Gastrocnemius medialis (tissue), 4 donors: ENCODE results near the gene TNC. TPM values are rescaled to one million over a fixed set of nuclear protein-coding genes. Genes with fewer than 3 reads are reported as not detected.

Experiments
- ATAC-seq, 2 donors: fragments of 150-250 bp; one replicate each; pipeline ENCODE4 v1.9.1; 2016
- DNase-seq, 2 donors: peaks; one replicate each; pipeline ENCODE4 v3.0.0-alpha.2; 2019
- H3K27ac ChIP-seq, 4 donors: fragments of 200-600 bp; sonication (generic); 1 replicate in 1 of 4; 2 replicates in 3 of 4; pipeline ENCODE4 v1.5.1; 2016 to 2018; ENCODE audit warnings: mild to moderate bottlenecking in 2 of 4, moderate library complexity in 1 of 4
- H3K27me3 ChIP-seq, 3 donors: fragments of 200-600 bp; sonication (generic) in 2 of 3; 1 replicate in 1 of 3; 2 replicates in 2 of 3; pipeline versions ENCODE4 v1.5.1 to v1.6.0; 2016 to 2019; ENCODE audit warnings: mild to moderate bottlenecking in 1 of 3, moderate library complexity in 1 of 3
- H3K36me3 ChIP-seq, 2 donors: fragments of 200-600 bp; sonication (generic) in 1 of 2; one replicate each; pipeline ENCODE4 v1.5.1; 2017 to 2018
- H3K4me1 ChIP-seq, 2 donors: fragments of 200-600 bp; sonication (generic) in 1 of 2; one replicate each; pipeline ENCODE4 v1.5.1; 2016 to 2017; ENCODE audit warnings: mild to moderate bottlenecking in 2 of 2
- H3K4me3 ChIP-seq, 4 donors: fragments of 200-600 bp; sonication (generic) in 3 of 4; 1 replicate in 1 of 4; 2 replicates in 3 of 4; pipeline ENCODE4 v1.5.1; 2016 to 2019; ENCODE audit warnings: mild to moderate bottlenecking in 2 of 4
- H3K9me3 ChIP-seq, 3 donors: fragments of 200-600 bp; sonication (generic) in 2 of 3; 1 replicate in 1 of 3; 2 replicates in 2 of 3; pipeline ENCODE4 v1.5.1; 2016 to 2019
- POLR2A ChIP-seq, 2 donors: fragments of 450-650 bp; IDR thresholded peaks; one replicate each; pipeline ENCODE4 v1.6.1; 2017; ENCODE audit warnings: antibody characterized with exemption in 2 of 2, mild to moderate bottlenecking in 2 of 2, moderate library complexity in 2 of 2
- in situ Hi-C, 4 donors: fragments of 200-750 bp; cut with MboI; loops; one replicate each; pipeline versions ENCODE4 v1.15.0 to v1.8.0; 2017; ENCODE audit warnings: low sequenced_read_pairs in 4 of 4
- intact Hi-C: fragments of 100-400 bp; cut with DNase I; formaldehyde crosslinking; loops from one replicate; pipeline ENCODE4 v1.15.1; 2023; ENCODE audit warnings: low total_unique reads
- total RNA-seq, 4 donors: library from RNA; depleted of rRNA; stranded (reverse); fragments of >200 nt; gene quantifications; one replicate each; pipeline versions ENCODE4 v1.1.0 to v1.2.3, GENCODE V29; 2016
- TF ChIP-seq, protein P1 (sequence below), 5 experiments: fragments of 450-650 bp in 3 of 5; fragments of 200-600 bp in 2 of 5; sonication (generic) in 2 of 5; IDR thresholded peaks in 4 of 5; conservative IDR thresholded peaks in 1 of 5; 1 replicate in 4 of 5; 2 replicates in 1 of 5; pipeline ENCODE4 v1.5.1; 2016 to 2019; ENCODE audit warnings: antibody characterized with exemption in 5 of 5, mild to moderate bottlenecking in 3 of 5, moderate library complexity in 3 of 5

TNC gene
- total RNA-seq, 4 donors from 2014 or later: 4.3 to 17.6 (median 10.7) TPM; not detected in 1

DNA sequence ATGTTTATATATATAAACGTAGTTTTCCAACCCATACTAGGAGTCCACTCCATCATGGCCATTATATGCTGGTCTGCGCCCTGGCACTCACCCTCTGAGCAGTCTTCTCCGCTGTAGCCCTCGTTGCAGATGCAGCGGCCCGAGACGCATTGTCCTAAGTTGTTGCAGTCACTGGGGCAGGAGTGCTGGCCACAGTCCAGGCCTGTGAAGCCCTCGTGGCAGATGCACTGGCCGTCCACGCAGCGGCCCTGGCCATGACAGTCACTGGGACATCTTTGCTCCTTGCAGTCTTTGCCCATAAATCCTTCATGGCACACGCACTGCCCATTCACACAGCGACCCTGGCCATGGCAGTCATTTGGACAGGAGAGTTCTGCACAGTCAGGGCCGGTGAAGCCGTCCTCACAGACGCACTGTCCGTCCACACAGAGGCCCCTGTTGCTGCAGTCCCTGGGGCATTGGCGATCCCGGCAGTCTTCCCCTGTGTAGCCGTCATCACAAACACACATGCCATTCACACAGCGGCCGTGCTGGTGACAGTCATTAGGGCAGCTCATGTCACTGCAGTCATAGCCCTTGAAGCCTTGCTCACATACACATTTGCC is 32.1 kb downstream of the TNC start:
- H3K27me3 ChIP-seq: no peaks in the 10 kb centered on the region
- ATAC-seq (no peak), DNase-seq (no peak)
- no peak overlapping the region for H3K27ac ChIP-seq
- no peak overlapping the region for H3K4me3 ChIP-seq
- intact Hi-C loops: no loop called here
- no peaks in the 10 kb centered on the region for H3K9me3 ChIP-seq
- in situ Hi-C loops: no loop called here
- no peaks in the 10 kb centered on the region for H3K36me3 ChIP-seq
- H3K4me1 ChIP-seq: no peaks in the 10 kb centered on the region
- TF ChIP-seq POLR2A (IDR thresholded peaks at IDR 0.05): no peak
- TF ChIP-seq, protein P1, sequence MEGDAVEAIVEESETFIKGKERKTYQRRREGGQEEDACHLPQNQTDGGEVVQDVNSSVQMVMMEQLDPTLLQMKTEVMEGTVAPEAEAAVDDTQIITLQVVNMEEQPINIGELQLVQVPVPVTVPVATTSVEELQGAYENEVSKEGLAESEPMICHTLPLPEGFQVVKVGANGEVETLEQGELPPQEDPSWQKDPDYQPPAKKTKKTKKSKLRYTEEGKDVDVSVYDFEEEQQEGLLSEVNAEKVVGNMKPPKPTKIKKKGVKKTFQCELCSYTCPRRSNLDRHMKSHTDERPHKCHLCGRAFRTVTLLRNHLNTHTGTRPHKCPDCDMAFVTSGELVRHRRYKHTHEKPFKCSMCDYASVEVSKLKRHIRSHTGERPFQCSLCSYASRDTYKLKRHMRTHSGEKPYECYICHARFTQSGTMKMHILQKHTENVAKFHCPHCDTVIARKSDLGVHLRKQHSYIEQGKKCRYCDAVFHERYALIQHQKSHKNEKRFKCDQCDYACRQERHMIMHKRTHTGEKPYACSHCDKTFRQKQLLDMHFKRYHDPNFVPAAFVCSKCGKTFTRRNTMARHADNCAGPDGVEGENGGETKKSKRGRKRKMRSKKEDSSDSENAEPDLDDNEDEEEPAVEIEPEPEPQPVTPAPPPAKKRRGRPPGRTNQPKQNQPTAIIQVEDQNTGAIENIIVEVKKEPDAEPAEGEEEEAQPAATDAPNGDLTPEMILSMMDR (IDR thresholded peaks at IDR 0.05 in 4 of 5, conservative IDR thresholded peaks at IDR 0.05 in 1 of 5): no peak

DNA sequence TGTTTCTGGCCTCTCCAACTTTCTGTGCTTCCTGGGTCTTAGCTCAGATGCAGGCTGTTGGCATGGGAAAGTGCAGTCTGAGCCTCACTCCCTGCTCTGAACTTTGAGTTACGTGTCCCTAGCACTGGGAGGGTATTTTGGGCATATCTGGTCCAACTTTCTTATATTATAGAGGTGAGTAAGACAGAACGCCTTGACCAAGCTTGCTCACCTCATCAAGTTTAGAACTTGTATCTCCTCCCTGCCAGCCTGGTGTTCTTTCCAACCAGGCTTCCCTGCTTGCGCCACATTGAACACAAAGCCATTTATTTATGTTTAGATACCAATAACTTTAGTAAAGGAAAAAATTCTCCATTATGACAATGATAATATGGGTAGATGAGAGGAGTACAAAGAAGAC is 33.2 kb downstream of the TNC start:
- Histone ChIP-seq H3K4me1 (no peaks in the 10 kb centered on the region), H3K27me3 (no peaks in the 10 kb centered on the region), H3K27ac (no peak overlapping the region), H3K36me3 (no peaks in the 10 kb centered on the region), H3K9me3 (no peaks in the 10 kb centered on the region), H3K4me3 (no peak overlapping the region)
- TF ChIP-seq, protein P1 (IDR thresholded peaks at IDR 0.05 in 4 of 5, conservative IDR thresholded peaks at IDR 0.05 in 1 of 5): no peak
- TF ChIP-seq POLR2A (IDR thresholded peaks at IDR 0.05): no peak
- intact Hi-C loops: no loop called here
- in situ Hi-C loops: no loop called here
- ATAC-seq (no peak), DNase-seq (no peak)

DNA sequence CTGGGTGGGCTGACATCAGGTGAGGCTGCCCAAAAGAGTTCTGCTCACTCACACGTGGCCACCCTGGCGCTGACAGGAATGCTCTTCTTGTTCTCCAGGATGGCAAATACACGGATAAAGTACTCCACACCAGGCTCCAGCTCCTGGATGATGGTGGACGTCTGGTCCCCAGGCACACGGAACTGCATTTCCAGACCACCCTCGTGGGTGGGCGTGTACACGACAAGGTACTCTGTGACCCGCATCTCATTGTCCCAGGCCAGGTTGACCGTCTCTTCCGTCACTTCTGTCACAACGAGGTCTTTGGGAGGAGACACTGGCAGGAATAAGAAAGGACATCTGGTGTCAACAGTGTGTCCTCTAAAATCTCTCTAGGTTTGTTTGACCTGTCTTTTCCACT is 33.8 kb downstream of the TNC start:
- in situ Hi-C loops (no loop called here), intact Hi-C loops (no loop called here)
- no peak for ATAC-seq
- DNase-seq: no peak
- no peak for TF ChIP-seq POLR2A (IDR thresholded peaks at IDR 0.05)
- TF ChIP-seq, protein P1 (IDR thresholded peaks at IDR 0.05 in 4 of 5, conservative IDR thresholded peaks at IDR 0.05 in 1 of 5): no peak
- no peak overlapping the region for H3K4me3 ChIP-seq
- no peaks in the 10 kb centered on the region for H3K9me3 ChIP-seq
- no peaks in the 10 kb centered on the region for H3K27me3 ChIP-seq
- no peak overlapping the region for H3K27ac ChIP-seq
- no peaks in the 10 kb centered on the region for H3K4me1 ChIP-seq
- no peaks in the 10 kb centered on the region for H3K36me3 ChIP-seq

DNA sequence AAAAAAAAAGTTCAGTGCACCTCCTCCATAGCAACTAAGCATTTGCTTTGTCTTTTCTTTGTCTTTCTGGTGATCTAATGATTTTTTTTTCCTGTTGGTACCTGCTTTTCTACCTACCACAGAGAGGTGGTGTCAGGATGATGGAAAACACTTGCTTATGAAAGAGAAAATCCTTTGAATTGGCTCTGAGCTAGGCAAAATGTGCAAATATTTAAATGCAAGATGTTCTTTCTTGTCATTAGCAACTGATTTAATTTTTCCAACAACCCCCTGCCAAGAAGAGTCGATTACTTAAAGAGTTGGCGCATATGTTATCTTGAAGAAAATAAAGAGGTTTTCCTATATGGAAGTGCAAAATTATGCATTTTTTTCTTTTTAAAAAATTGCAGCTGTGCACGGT is 37.7 kb downstream of the TNC start:
- no peaks in the 10 kb centered on the region for H3K27me3 ChIP-seq
- TF ChIP-seq, protein P1 (IDR thresholded peaks at IDR 0.05 in 4 of 5, conservative IDR thresholded peaks at IDR 0.05 in 1 of 5): no peak
- no peak for TF ChIP-seq POLR2A (IDR thresholded peaks at IDR 0.05)
- no peak overlapping the region for H3K4me3 ChIP-seq
- in situ Hi-C loops (no loop called here), intact Hi-C loops (no loop called here)
- H3K4me1 ChIP-seq: no peaks in the 10 kb centered on the region
- no peaks in the 10 kb centered on the region for H3K36me3 ChIP-seq
- H3K27ac ChIP-seq: no peak overlapping the region
- no peak for ATAC-seq
- H3K9me3 ChIP-seq: no peaks in the 10 kb centered on the region
- no peak for DNase-seq

DNA sequence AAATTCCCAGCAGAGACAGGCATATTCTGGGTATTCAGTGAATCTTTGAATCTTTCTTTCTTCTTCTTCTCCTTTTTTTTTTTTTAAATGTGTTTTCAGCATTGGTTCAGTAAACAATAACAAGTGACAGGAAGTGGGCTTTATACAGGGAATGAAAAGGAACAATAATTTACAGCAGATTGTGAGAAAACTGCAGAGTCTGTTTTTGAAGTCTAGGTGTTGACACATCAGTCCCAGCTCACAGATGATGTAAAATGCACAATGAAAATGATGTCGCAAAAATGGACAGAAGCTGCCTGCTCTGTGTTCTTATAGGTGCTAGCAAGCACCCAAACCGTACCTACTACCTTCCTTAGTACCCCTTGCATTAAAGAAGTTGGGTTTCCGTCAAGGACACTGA is 38.8 kb downstream of the TNC start:
- no peak overlapping the region for H3K4me3 ChIP-seq
- H3K9me3 ChIP-seq: no peaks in the 10 kb centered on the region
- H3K36me3 ChIP-seq: no peaks in the 10 kb centered on the region
- DNase-seq (no peak), ATAC-seq (no peak)
- H3K27ac ChIP-seq: no peak overlapping the region
- TF ChIP-seq POLR2A (IDR thresholded peaks at IDR 0.05): no peak
- TF ChIP-seq, protein P1 (IDR thresholded peaks at IDR 0.05 in 4 of 5, conservative IDR thresholded peaks at IDR 0.05 in 1 of 5): no peak
- no peaks in the 10 kb centered on the region for H3K27me3 ChIP-seq
- intact Hi-C loops: no loop called here
- in situ Hi-C loops: no loop called here
- no peaks in the 10 kb centered on the region for H3K4me1 ChIP-seq
